Skeletal muscle satellite cell (primary cell): ENCODE data around the gene CDYL2.
"Not testable (repeated sequence)": the region's sequence is repeated elsewhere in the genome, so short reads cannot be mapped to it uniquely, and the experiment has no call there.

Experiments used
- H3K27me3 ChIP-seq: 2 replicates; pipeline ENCODE4 v1.7.0; 2013; ENCODE audit warnings: low read length; ENCODE audit not compliant: control insufficient read depth, insufficient read depth
- H3K36me3 ChIP-seq: 2 replicates; pipeline ENCODE4 v1.7.0; 2013; ENCODE audit warnings: mild to moderate bottlenecking, control low read depth, low read length; ENCODE audit not compliant: insufficient read depth
- H3K4me1 ChIP-seq: 2 replicates; pipeline ENCODE4 v1.7.0; 2013; ENCODE audit warnings: low read length; ENCODE audit not compliant: control insufficient read depth, insufficient read depth
- H3K4me2 ChIP-seq: 2 replicates; pipeline ENCODE4 v1.7.0; 2013; ENCODE audit warnings: mild to moderate bottlenecking, low read length
- H3K4me3 ChIP-seq: 2 replicates; pipeline ENCODE4 v1.7.0; 2013; ENCODE audit warnings: low read length
- H3K9ac ChIP-seq: 2 replicates; pipeline ENCODE4 v1.7.0; 2013; ENCODE audit warnings: mild to moderate bottlenecking, low read depth, low read length, moderate library complexity
- H3K9me3 ChIP-seq: replicated peaks from 2 replicates; pipeline ENCODE4 v1.7.0; 2013; ENCODE audit warnings: mild to moderate bottlenecking, control low read depth, low read length

CDYL2 gene

DNA sequence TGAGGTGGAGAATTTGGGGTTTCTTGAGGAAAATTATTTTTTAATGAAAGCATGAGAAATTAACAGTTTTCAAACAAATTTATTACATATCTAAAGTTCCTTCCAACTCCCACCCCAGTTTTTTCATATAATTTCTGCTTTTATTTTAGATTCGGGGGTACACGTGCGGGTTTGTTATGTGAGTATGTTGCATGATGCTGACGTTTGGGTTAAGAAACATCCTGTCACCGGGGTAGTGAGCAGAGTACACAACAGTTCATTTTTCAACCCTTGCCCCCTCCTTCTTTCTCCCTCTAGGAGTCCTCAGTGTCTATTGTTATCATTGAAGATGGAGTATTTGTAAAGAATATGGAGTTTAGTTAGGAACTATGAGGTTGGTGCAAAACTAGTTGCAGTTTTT lies 31.8 kb upstream of the CDYL2 start:
- Histone ChIP-seq H3K4me3 (no peak overlapping the region), H3K9ac (no peak overlapping the region), H3K36me3 (no peaks in the 10 kb centered on the region), H3K9me3 (no peaks in the 10 kb centered on the region), H3K27me3 (peaks cover 6% of the 10 kb centered on the region), H3K4me1 (no peaks in the 10 kb centered on the region), H3K4me2 (no peak overlapping the region)

DNA sequence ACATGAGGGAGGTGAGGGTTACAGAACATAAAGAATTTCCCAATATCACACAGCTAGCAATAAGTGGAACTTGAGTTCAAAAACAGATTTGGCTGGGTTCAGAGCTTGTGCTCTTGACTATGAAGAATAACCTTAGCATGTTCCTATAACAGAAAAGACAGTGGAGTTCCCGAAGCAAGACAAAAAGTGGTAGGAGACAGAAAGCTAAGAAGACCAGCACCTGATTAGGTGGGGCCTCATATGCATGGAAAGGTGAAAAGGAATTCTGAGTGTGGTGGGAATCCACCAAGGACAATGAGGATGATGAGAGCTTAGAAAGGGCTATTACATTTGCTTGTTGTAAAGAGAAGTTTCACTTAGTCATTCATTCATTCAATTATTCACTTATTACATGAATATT lies 26.6 kb upstream of the CDYL2 start:
- peaks cover 23% of the 10 kb centered on the region for H3K27me3 ChIP-seq
- H3K4me3 ChIP-seq: no peak overlapping the region
- no peaks in the 10 kb centered on the region for H3K9me3 ChIP-seq
- H3K9ac ChIP-seq: no peak overlapping the region
- no peaks in the 10 kb centered on the region for H3K4me1 ChIP-seq
- no peaks in the 10 kb centered on the region for H3K36me3 ChIP-seq
- no peak overlapping the region for H3K4me2 ChIP-seq

DNA sequence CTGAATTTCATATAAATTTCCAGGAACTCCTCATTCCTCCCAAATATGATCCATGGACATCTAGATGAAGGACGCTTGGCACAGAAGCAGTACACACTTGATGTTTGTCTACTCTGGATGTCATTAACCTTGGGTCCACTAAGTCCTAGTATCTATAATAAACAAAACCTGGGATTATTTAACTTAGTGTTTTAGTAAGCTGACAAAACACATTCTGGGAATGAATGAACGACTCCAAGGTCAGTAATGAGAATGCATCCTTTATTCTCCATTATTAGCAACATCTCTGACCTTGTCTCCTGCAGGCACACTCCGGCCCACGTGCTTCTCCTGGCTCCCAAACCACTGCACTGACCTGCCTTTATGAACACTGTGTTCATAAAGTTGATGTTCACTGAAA lies 24.1 kb upstream of the CDYL2 start:
- peaks cover 23% of the 10 kb centered on the region for H3K27me3 ChIP-seq
- no peaks in the 10 kb centered on the region for H3K36me3 ChIP-seq
- no peaks in the 10 kb centered on the region for H3K9me3 ChIP-seq
- no peak overlapping the region for H3K4me3 ChIP-seq
- no peak overlapping the region for H3K9ac ChIP-seq
- H3K4me1 ChIP-seq: no peaks in the 10 kb centered on the region
- no peak overlapping the region for H3K4me2 ChIP-seq

DNA sequence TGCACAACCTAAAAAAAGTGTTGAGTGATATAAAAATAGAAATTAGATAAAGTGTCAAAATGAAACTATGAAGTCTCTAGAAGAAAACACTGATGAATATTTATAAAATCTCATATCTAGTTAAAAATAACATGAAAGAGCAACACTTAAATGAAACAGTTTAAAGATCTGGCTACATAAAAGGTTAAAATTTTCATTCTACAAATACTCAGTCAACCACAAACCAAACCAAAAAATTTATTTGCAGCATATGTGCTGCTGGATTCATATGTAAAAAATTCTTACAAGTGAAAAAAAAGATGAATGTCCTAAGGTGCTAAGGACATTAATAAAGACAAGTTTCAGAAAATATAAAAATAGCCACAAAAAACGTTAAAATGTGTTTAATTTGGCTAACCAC lies 22.6 kb upstream of the CDYL2 start:
- Histone ChIP-seq H3K27me3 (peaks cover 18% of the 10 kb centered on the region), H3K36me3 (no peaks in the 10 kb centered on the region), H3K4me2 (no peak overlapping the region), H3K9ac (no peak overlapping the region), H3K4me3 (no peak overlapping the region), H3K4me1 (no peaks in the 10 kb centered on the region), H3K9me3 (no peaks in the 10 kb centered on the region)

DNA sequence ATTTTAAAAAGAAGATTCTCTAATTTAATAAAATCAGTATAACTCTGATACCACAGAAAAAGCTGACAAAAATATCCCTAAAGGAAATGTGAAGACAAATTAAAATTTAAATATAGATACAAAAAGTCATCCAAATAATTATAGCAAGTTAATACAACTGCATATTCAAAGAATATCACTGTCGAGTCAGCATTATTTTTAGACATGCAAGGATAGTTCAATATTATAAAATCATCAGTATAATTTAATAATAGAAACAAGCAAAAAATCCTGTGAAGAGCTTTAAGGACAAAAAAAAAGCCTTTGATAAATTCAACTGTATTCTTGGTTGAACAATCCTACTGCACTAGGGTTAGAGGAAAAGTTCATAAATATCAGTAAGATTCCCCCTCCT lies 21.0 kb upstream of the CDYL2 start:
- H3K9ac ChIP-seq: no peak overlapping the region
- H3K9me3 ChIP-seq: no peaks in the 10 kb centered on the region
- no peak overlapping the region for H3K4me2 ChIP-seq
- no peaks in the 10 kb centered on the region for H3K4me1 ChIP-seq
- H3K27me3 ChIP-seq: peaks cover 18% of the 10 kb centered on the region
- H3K4me3 ChIP-seq: no peak overlapping the region
- no peaks in the 10 kb centered on the region for H3K36me3 ChIP-seq

DNA sequence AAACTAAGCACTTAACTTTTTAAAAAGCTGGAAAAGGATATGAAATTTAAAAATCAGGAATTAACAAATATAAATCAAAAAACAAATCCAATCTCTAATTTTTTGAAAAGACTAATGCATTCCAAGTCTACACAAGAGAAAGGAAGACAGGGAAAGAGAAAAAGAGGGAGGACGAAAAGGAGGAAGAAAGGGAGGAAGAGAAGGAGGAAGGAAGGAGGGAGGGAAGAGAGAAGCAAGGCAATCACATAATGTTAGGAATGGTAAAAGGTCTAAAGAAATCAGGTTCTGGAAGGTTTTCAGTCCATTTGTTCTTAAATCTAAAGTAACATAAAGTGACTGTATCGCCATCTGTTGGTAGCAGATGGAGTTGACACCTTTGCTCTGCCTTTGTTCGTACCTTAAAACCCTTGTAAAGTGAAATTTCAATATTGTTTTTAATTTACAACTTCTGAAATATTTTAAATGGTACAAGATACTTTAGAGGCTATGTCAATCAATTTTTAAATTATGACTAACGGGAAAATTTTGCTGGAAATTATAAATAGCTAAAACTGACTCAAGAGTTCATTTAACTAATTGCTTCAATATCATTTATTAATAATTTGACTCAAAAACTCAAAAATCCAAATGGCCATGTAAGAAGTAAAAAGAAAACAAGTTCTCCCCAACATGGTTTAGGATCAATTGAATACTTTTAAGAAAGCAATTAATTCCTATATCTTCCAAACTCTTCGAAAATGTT lies 20.4 kb upstream of the CDYL2 start:
- Histone ChIP-seq H3K9me3 (no peaks in the 10 kb centered on the region), H3K27me3 (peaks cover 13% of the 10 kb centered on the region), H3K4me2 (no peak overlapping the region), H3K4me3 (no peak overlapping the region), H3K4me1 (no peaks in the 10 kb centered on the region), H3K36me3 (no peaks in the 10 kb centered on the region), H3K9ac (no peak overlapping the region)

DNA sequence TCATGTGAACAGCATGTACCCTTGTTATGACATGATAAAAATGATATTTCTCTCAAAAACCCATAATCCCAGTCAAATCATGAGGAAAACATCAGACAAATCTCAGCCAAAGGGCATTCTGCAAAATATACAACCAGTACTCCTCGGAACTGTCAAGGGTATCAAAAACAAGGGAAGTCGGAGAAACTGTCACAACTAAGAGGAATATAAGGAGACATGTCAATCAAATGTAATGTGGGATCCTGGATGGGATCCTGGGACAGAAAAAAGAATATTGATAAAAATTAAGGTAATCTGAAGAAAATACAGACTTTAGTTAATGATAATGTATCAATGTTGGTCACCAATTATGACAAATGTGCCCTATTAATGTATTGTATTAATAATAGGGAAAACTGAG lies 15.6 kb upstream of the CDYL2 start:
- Histone ChIP-seq H3K36me3 (no peaks in the 10 kb centered on the region), H3K9ac (no peak overlapping the region), H3K4me2 (no peak overlapping the region), H3K4me3 (no peak overlapping the region), H3K27me3 (peaks cover 3% of the 10 kb centered on the region), H3K9me3 (no peaks in the 10 kb centered on the region), H3K4me1 (no peaks in the 10 kb centered on the region)

DNA sequence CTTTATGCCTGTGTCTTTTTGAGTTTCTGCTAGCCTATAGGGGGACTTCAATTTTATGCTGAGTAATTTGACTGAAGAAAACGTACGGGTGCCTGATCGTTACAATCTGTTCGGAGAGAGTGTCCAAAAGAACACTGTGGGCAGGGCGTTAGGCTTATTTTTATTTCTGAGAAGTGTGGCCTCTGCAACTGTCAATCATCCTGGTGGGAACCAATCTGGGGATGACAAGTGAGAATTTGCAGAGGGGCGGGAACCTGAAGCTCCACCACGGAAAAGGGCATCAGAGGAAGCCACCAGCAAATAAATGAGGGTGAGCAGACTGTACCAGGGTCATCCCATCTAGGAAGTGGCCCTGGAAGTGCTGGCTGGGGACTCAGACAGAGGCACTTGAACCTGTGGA lies 12.0 kb upstream of the CDYL2 start:
- H3K4me1 ChIP-seq: no peaks in the 10 kb centered on the region
- peaks cover 7% of the 10 kb centered on the region for H3K27me3 ChIP-seq
- no peak overlapping the region for H3K4me3 ChIP-seq
- no peaks in the 10 kb centered on the region for H3K9me3 ChIP-seq
- H3K36me3 ChIP-seq: no peaks in the 10 kb centered on the region
- H3K4me2 ChIP-seq: no peak overlapping the region
- no peak overlapping the region for H3K9ac ChIP-seq

DNA sequence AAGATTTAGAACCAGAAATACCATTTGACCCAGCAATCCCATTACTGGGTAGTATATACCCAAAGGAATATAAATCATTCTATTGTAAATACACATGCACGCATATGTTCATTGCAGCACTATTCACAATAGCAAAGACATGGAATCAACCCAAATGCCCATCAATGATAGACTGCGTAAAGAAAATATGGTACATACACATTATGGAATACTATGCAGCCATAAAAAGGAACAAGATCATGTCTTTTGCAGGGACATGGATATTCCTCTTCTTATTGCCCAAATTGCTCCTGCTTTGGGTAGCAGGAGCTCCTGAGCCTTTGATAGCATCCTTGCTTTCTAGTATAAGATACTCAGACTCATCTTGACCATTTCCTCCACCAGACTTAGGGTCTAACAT lies 10.9 kb upstream of the CDYL2 start:
- not testable (repeated sequence) for H3K4me3 ChIP-seq, H3K9me3 ChIP-seq, H3K4me2 ChIP-seq, H3K36me3 ChIP-seq, H3K27me3 ChIP-seq, H3K9ac ChIP-seq, H3K4me1 ChIP-seq

DNA sequence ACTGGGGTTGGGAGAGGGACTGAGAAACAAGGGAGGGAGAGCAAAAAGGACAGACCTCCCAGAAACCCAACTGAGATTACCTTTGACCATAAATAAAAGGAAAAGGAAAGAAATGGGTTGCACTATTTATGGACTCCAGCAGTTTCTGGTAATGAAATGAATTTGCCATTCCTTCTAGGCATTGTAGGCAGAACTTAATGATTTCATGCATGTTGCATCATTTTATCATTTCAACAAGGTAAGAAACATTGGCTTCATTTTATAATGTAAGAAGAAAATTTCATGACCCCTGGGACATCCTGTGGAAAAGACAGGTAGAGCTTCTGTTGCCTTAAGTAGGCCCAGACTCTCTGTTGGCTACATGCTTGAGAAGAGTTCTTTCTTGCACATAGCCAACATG lies 8.2 kb upstream of the CDYL2 start:
- Histone ChIP-seq H3K27me3 (peaks cover 7% of the 10 kb centered on the region), H3K9me3 (no peaks in the 10 kb centered on the region), H3K9ac (no peak overlapping the region), H3K4me3 (no peak overlapping the region), H3K4me1 (no peaks in the 10 kb centered on the region), H3K4me2 (no peak overlapping the region), H3K36me3 (no peaks in the 10 kb centered on the region)

DNA sequence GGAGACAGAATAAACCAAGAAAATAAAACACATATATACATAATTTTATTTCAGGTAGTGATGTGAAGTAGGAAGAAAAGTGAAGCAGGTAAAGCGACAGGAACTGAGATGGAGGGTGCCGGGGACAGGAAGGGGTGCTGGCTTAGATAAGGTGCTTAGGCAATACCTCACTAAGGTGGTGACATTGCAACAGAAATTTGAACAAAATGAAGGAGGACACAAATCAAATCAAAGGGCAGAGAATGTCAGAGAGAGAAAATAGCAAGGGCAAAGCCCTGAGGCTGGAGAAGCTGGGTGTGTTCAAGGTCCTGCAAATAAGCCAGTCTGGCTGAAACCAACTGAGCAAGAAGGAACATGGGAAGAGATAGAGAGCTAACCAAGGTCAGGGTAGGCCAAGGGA lies 5.0 kb upstream of the CDYL2 start:
- H3K9me3 ChIP-seq: no peaks in the 10 kb centered on the region
- no peak overlapping the region for H3K4me2 ChIP-seq
- no peak overlapping the region for H3K9ac ChIP-seq
- no peaks in the 10 kb centered on the region for H3K36me3 ChIP-seq
- peaks cover 18% of the 10 kb centered on the region for H3K4me1 ChIP-seq
- H3K4me3 ChIP-seq: no peak overlapping the region
- H3K27me3 ChIP-seq: peaks cover 1% of the 10 kb centered on the region

DNA sequence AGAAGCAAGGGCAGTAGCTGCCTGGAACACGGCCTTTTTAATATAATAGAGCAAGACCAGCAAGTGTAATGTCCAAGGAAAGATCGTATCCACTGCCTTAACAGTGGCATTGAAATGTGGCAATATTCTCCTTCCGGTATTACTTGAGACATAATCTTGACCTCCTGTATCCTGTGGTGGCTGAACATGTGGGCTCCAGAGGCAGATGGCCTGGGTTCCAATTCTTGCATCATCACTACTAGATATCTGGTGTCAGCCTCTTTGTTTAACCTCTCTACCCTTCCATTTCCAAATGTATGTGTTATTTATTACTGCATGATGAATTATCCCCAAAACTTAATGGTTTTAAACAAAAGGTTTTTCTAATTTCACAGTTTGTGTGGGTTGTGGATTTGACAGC lies 3.5 kb upstream of the CDYL2 start:
- no peaks in the 10 kb centered on the region for H3K27me3 ChIP-seq
- H3K36me3 ChIP-seq: no peaks in the 10 kb centered on the region
- H3K4me1 ChIP-seq: peaks cover 21% of the 10 kb centered on the region
- H3K9ac ChIP-seq: no peak overlapping the region
- H3K9me3 ChIP-seq: no peaks in the 10 kb centered on the region
- no peak overlapping the region for H3K4me2 ChIP-seq
- H3K4me3 ChIP-seq: no peak overlapping the region
